PFSK-1 (cell line): ENCODE measurements around the gene FAM170B.

Experiments used
- POLR2AphosphoS5 ChIP-seq: IDR thresholded peaks from 2 replicates; pipeline ENCODE4 v1.6.1; 2012; ENCODE audit warnings: low read depth, mild to moderate bottlenecking, control low read depth, low read length, moderate library complexity
- REST ChIP-seq, 2 experiments: IDR thresholded peaks; 2 replicates each; pipeline versions ENCODE4 v1.6.1 to v1.8.0; 2011 to 2012; ENCODE audit warnings: low read depth in 2 of 2, low read length in 2 of 2, control low read depth in 1 of 2, inconsistent platforms in 1 of 2, mild to moderate bottlenecking in 1 of 2, moderate library complexity in 1 of 2; ENCODE audit not compliant: insufficient read depth in 1 of 2
- SIN3A ChIP-seq: IDR thresholded peaks from 2 replicates; pipeline ENCODE4 v1.6.1; 2012; ENCODE audit warnings: mild to moderate bottlenecking, low read length, moderate library complexity, borderline replicate concordance; ENCODE audit not compliant: insufficient read depth

- TF ChIP-seq SIN3A, result no peak
- no peak for TF ChIP-seq REST (IDR thresholded peaks at IDR 0.05; ENCODE audit: insufficient read depth in 1 of 2, low read depth in 2 of 2, low read length in 2 of 2)
- TF ChIP-seq POLR2AphosphoS5, result no peak
Observed at GRCh38 chr10:49182776-49183175, 49.0 kb upstream of the FAM170B start.
